Activated naive CD4-positive, alpha-beta T cell treated with anti-CD3 and anti-CD28 coated beads, Interleukin-2, amount 50 U/mL, for 24 hours (primary cell): ENCODE results near the gene SMIM29.

Experiments
- H3K27ac Mint-ChIP-seq: one replicate; pipeline ENCODE4 v1.8.0; 2021; ENCODE audit warnings: mild to moderate bottlenecking, mixed read lengths
- H3K27me3 Mint-ChIP-seq: one replicate; pipeline ENCODE4 v1.8.0; 2021; ENCODE audit warnings: mixed read lengths
- H3K36me3 Mint-ChIP-seq: one replicate; pipeline ENCODE4 v1.8.0; 2021; ENCODE audit warnings: mixed read lengths
- H3K4me1 Mint-ChIP-seq: one replicate; pipeline ENCODE4 v1.8.0; 2021; ENCODE audit warnings: mixed read lengths
- H3K4me3 Mint-ChIP-seq: one replicate; pipeline ENCODE4 v1.8.0; 2021; ENCODE audit warnings: mild to moderate bottlenecking, mixed read lengths
- H3K9me3 Mint-ChIP-seq: one replicate; pipeline ENCODE4 v1.8.0; 2021; ENCODE audit warnings: mixed read lengths

The SMIM29 gene

GRCh38 chr6:34237722-34238584 is 10.9 kb downstream of the SMIM29 start:
- H3K36me3 Mint-ChIP-seq, result peaks cover 28% of the 10 kb centered on the region
- H3K27ac Mint-ChIP-seq, result peak overlapping the region; percentile 95
- H3K27me3 Mint-ChIP-seq, result no peaks in the 10 kb centered on the region
- peaks cover 57% of the 10 kb centered on the region for H3K4me1 Mint-ChIP-seq
- H3K9me3 Mint-ChIP-seq, result no peaks in the 10 kb centered on the region
- peak overlapping the region; percentile 94 for H3K4me3 Mint-ChIP-seq

DNA sequence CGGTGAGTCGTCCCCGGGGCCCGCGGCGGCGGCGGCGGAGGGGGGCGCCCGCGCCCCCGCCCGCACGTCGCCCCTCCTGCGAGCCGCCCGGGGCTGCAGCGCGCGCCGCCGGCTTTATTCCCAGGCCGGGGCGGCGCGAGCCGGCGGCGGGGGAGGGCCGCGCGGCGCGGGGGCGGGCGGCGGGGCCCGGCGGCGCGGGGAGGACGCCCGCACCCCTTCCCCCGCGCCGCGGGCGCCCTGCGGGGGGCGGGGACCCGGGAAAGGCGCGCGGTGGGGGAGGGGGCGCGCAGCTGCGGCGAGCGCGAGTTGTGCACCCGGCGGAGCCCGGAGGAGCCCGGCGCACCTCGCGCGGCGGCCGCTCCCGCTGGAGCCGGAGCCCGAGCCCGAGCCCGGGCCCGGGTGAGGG is 11.5 kb downstream of the SMIM29 start:
- Mint-ChIP-seq H3K27me3 (no peaks in the 10 kb centered on the region), H3K9me3 (no peaks in the 10 kb centered on the region), H3K4me3 (no peak overlapping the region), H3K27ac (no peak overlapping the region), H3K36me3 (peaks cover 23% of the 10 kb centered on the region), H3K4me1 (peaks cover 50% of the 10 kb centered on the region)

DNA sequence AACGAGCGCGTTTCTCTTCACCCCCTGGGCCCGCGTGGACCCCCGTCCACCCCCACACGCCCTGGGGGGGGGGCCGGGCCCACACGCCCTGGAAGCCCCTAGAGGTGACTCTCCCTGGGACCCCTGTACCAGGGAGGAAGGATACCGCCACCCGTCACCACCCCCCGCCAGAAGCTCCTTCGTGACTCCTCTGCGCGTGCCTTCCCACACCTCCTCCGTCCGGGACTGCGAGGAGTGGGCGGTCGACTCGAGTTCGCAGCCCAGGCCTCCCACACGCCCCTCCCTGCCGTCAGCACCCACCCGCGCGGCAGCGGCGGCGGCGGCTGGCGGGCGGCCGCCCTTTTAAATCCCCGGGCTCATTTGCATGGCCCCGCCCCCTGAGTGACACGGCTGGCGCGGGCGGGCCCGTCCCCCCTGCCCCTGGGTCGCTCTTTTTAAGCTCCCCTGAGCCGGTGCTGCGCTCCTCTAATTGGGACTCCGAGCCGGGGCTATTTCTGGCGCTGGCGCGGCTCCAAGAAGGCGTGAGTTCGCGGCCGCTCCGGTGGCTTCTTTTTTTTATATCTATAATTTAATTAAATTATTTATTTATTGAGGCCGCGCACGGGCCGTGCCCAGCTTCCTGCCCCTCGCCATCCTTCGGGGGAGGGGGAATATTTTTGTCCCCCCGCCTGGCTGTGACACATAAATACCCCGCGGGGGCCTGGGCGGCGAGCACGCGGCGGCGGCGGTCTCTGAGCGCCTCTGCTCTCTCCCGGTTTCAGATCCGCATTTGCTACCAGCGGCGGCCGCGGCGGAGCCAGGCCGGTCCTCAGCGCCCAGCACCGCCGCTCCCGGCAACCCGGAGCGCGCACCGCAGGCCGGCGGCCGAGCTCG is 12.1 kb downstream of the SMIM29 start, which contains the start of gene HMGA1:
Gene HMGA1, plus strand, starts transcription at position 431 of the 873 bp plus-strand sequence. CDS start 3,908 bp downstream, outside the sequence.
- H3K27me3 Mint-ChIP-seq, result no peaks in the 10 kb centered on the region
- no peaks in the 10 kb centered on the region for H3K9me3 Mint-ChIP-seq
- peak within 1 kb of the TSS; percentile 98 for H3K27ac Mint-ChIP-seq
- peaks cover 44% of the 10 kb centered on the region for H3K4me1 Mint-ChIP-seq
- peak within 1 kb of the TSS; percentile 93 for H3K4me3 Mint-ChIP-seq
- H3K36me3 Mint-ChIP-seq, result peaks cover 19% of the 10 kb centered on the region

GRCh38 chr6:34236131-34236442 is 12.7 kb downstream of the SMIM29 start:
- Mint-ChIP-seq H3K27ac (peak overlapping the region; percentile 98), H3K4me3 (peak overlapping the region; percentile 93), H3K36me3 (peaks cover 15% of the 10 kb centered on the region), H3K27me3 (no peaks in the 10 kb centered on the region), H3K4me1 (peaks cover 38% of the 10 kb centered on the region), H3K9me3 (no peaks in the 10 kb centered on the region)

- Mint-ChIP-seq H3K4me3 (peak overlapping the region; percentile 93), H3K9me3 (no peaks in the 10 kb centered on the region)
Measured at GRCh38 chr6:34235307-34236130, 13.3 kb downstream of the SMIM29 start.

GRCh38 chr6:34234667-34235306 is 14.0 kb downstream of the SMIM29 start:
- Mint-ChIP-seq H3K4me1 (peaks cover 26% of the 10 kb centered on the region), H3K9me3 (no peaks in the 10 kb centered on the region), H3K27me3 (no peaks in the 10 kb centered on the region), H3K36me3 (peaks cover 11% of the 10 kb centered on the region), H3K4me3 (peak overlapping the region; percentile 33), H3K27ac (peak overlapping the region; percentile 80)

More at GRCh38 chr6:34235307-34236130, 13.3 kb downstream of the SMIM29 start:
- H3K27ac Mint-ChIP-seq, result peak overlapping the region; percentile 98
- peaks cover 13% of the 10 kb centered on the region for H3K36me3 Mint-ChIP-seq
- peaks cover 33% of the 10 kb centered on the region for H3K4me1 Mint-ChIP-seq
- H3K27me3 Mint-ChIP-seq, result no peaks in the 10 kb centered on the region

- Mint-ChIP-seq H3K4me3 (no peak overlapping the region), H3K9me3 (no peaks in the 10 kb centered on the region), H3K4me1 (peaks cover 23% of the 10 kb centered on the region), H3K27me3 (no peaks in the 10 kb centered on the region), H3K27ac (peak overlapping the region; percentile 80), H3K36me3 (peaks cover 7% of the 10 kb centered on the region)
Measured at GRCh38 chr6:34233867-34234266, 14.9 kb downstream of the SMIM29 start.

- Mint-ChIP-seq H3K36me3 (no peaks in the 10 kb centered on the region), H3K9me3 (no peaks in the 10 kb centered on the region), H3K4me3 (no peak overlapping the region), H3K27ac (no peak overlapping the region), H3K27me3 (no peaks in the 10 kb centered on the region), H3K4me1 (peaks cover 17% of the 10 kb centered on the region)
Measured at GRCh38 chr6:34232901-34233300, 15.9 kb downstream of the SMIM29 start.

- Mint-ChIP-seq H3K4me1 (peaks cover 27% of the 10 kb centered on the region), H3K27ac (no peak overlapping the region), H3K27me3 (no peaks in the 10 kb centered on the region), H3K36me3 (no peaks in the 10 kb centered on the region), H3K4me3 (no peak overlapping the region), H3K9me3 (no peaks in the 10 kb centered on the region)
Measured at GRCh38 chr6:34231566-34232336, 17.1 kb downstream of the SMIM29 start.

- Mint-ChIP-seq H3K4me3 (no peak overlapping the region), H3K4me1 (peaks cover 23% of the 10 kb centered on the region), H3K27me3 (no peaks in the 10 kb centered on the region), H3K27ac (no peak overlapping the region), H3K9me3 (no peaks in the 10 kb centered on the region), H3K36me3 (no peaks in the 10 kb centered on the region)
Measured at GRCh38 chr6:34230653-34231371, 18.0 kb downstream of the SMIM29 start.

DNA sequence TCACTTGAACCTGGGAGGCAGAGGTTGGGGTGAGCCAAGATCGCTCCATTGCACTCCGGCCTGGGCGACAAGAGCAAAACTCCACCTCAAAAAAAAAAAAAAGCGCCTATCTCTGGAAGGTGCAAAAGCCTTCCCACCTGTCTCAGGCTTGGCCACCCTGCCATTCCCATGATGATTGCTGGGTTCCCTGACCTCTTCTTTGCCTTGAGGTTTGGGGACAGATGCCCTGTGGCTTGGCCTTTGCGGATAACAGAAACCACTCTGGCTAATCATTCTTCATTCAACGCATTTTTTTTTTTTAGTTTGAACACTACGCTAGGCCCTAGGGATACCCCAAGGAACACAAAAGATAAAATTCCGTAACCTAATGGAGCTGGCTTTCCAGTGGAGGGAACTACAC is 18.9 kb downstream of the SMIM29 start:
- H3K27me3 Mint-ChIP-seq, result no peaks in the 10 kb centered on the region
- H3K36me3 Mint-ChIP-seq, result no peaks in the 10 kb centered on the region
- no peaks in the 10 kb centered on the region for H3K9me3 Mint-ChIP-seq
- no peak overlapping the region for H3K4me3 Mint-ChIP-seq
- H3K27ac Mint-ChIP-seq, result no peak overlapping the region
- H3K4me1 Mint-ChIP-seq, result peaks cover 24% of the 10 kb centered on the region

DNA sequence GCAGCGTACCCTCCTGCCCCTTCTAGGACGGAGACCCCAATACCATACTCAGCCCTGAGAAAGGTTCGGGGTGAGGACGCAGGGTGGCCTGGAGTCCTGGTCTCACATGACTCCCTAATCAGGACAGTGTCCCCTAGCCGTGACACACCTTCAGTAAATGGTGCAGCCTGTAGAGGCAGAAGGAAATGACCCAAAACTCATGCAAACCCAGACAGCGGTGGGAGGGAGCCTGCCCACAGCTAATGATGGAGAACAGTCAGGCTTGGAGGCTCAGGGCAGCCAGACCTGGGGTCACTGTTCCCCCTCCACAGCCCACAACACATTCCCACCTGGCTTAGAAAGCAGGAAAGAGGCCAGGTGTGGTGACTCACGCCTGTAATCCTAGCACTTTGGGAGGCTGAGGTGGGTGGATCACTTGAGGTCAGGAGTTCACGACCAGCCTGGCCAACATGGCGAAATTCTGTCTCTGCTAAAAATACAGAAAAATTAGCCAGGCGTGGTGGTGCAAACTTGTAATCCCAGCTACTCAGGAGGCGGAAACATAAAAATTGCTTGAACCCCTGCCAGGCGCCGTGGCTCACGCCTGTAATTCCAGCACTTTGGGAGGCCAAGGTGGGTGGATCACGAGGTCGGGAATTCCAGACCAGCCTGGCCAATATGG is 20.9 kb downstream of the SMIM29 start:
- Mint-ChIP-seq H3K4me3 (no peak overlapping the region), H3K36me3 (no peaks in the 10 kb centered on the region), H3K27me3 (no peaks in the 10 kb centered on the region), H3K4me1 (peaks cover 32% of the 10 kb centered on the region), H3K27ac (peak overlapping the region; percentile 12), H3K9me3 (no peaks in the 10 kb centered on the region)

DNA sequence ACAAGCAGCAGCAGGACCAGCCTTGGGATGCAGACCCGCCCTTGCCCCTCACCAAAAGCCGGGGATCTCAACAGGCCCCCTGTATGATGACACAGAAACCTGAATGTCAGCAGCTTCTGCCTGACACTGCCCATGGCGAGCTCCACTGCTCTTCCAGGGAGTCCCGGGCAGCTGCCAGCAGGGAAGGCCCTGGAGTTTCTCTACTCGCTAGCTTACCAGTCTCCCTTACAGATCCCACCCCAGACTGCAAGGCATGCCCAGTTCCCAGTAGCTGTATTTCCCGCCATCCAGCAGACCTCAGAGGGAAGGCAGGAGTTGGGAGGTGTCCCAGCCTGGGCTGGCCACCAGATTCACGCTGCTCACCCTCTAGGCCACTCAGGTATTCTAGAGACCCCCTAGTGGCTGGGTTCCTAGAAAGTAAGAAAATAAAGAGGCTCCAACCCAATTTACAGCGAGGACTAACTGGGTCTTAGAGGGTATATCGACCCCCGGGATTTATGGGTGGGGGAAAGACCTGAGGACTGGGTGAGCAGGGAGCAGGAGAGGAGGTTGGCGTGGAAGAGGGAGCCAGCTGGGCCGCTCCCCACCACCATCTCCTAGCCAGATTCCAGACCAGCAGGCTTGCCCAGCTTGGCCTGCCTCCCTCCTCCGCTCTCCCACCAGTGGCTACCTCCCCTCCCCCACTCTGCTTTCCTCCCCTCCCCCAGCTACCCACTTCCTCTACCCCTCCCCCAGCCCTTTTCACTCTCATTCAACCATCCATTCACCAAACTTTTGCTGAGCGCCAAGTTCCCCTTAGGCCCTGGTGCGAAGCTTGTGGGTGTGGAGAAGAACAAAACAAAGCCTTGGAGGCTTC is 21.8 kb downstream of the SMIM29 start:
- Mint-ChIP-seq H3K36me3 (no peaks in the 10 kb centered on the region), H3K27me3 (no peaks in the 10 kb centered on the region), H3K27ac (peak overlapping the region; percentile 76), H3K4me3 (no peak overlapping the region), H3K9me3 (no peaks in the 10 kb centered on the region), H3K4me1 (peaks cover 34% of the 10 kb centered on the region)
